HFFc6 (cell line): ENCODE measurements around the gene ADH7. TPM values are rescaled to one million over a fixed set of nuclear protein-coding genes. Genes with fewer than 3 reads are reported as not detected.
"Not testable (repeated sequence)": the region's sequence is repeated elsewhere in the genome, so short reads cannot be mapped to it uniquely, and the experiment has no call there.

ENCODE experiments used
- DNase-seq: peaks from one replicate; pipeline ENCODE4 v3.0.0-alpha.2; 2018
- H3K27ac Mint-ChIP-seq: 2 replicates; pipeline ENCODE4 v1.8.0; 2020; ENCODE audit warnings: mild to moderate bottlenecking, mixed read lengths
- H3K27me3 Mint-ChIP-seq: 2 replicates; pipeline ENCODE4 v1.8.0; 2021; ENCODE audit warnings: mild to moderate bottlenecking, moderate library complexity, mixed read lengths; ENCODE audit not compliant: insufficient read depth
- H3K36me3 Mint-ChIP-seq: 2 replicates; pipeline ENCODE4 v1.8.0; 2021; ENCODE audit warnings: low read depth, mixed read lengths
- H3K4me1 Mint-ChIP-seq: 2 replicates; pipeline ENCODE4 v1.8.0; 2020; ENCODE audit warnings: low read depth, mixed read lengths
- H3K4me3 Mint-ChIP-seq: 2 replicates; pipeline ENCODE4 v1.8.0; 2020; ENCODE audit warnings: mild to moderate bottlenecking, moderate library complexity, mixed read lengths
- H3K9me3 Mint-ChIP-seq: 2 replicates; pipeline ENCODE4 v1.8.0; 2020; ENCODE audit warnings: mild to moderate bottlenecking, mixed read lengths
- total RNA-seq, 6 experiments: library from RNA; stranded (reverse); fragmentation: NEBNext Ultra II Directional; extraction: Animal tissue kit (Norgen Biotek cat#: 25700); gene quantifications; 2 replicates in 1 of 6; 3 replicates in 5 of 6; pipeline ENCODE4 v1.2.3, GENCODE V29; 2021
- TF ChIP-seq, protein P1 (sequence below): fragments of 200-600 bp; sonication (generic); IDR thresholded peaks from 2 replicates; pipeline ENCODE4 v1.5.0; 2021; ENCODE audit warnings: antibody characterized with exemption, mild to moderate bottlenecking

Gene ADH7
- total RNA-seq, 6 experiments from 2014 or later: not detected

DNA sequence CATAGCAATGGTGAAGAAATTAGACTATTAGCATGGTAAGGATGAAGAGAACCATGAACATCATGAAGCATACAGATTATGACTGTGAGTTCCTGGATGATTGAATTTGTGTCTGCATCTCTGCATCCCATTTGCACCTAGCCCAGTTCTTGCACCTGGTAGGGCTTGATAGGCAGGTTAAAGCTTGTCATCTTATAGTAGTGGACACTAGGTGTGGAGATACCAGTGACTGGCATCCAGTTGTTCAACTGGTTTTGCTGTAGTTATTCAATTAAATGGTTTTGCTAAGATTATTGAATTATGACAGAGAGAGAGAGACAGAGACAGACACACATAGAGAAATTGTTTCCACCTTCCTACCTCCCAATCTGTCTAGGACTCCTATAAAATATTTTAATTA, 5.0 kb downstream of the ADH7 start:
- Mint-ChIP-seq H3K36me3 (no peaks in the 10 kb centered on the region), H3K27ac (no peak overlapping the region), H3K9me3 (no peaks in the 10 kb centered on the region), H3K4me3 (no peak overlapping the region), H3K4me1 (no peaks in the 10 kb centered on the region), H3K27me3 (peaks cover 2% of the 10 kb centered on the region; the same call in 1 of the 2 replicates)
- TF ChIP-seq, protein P1, sequence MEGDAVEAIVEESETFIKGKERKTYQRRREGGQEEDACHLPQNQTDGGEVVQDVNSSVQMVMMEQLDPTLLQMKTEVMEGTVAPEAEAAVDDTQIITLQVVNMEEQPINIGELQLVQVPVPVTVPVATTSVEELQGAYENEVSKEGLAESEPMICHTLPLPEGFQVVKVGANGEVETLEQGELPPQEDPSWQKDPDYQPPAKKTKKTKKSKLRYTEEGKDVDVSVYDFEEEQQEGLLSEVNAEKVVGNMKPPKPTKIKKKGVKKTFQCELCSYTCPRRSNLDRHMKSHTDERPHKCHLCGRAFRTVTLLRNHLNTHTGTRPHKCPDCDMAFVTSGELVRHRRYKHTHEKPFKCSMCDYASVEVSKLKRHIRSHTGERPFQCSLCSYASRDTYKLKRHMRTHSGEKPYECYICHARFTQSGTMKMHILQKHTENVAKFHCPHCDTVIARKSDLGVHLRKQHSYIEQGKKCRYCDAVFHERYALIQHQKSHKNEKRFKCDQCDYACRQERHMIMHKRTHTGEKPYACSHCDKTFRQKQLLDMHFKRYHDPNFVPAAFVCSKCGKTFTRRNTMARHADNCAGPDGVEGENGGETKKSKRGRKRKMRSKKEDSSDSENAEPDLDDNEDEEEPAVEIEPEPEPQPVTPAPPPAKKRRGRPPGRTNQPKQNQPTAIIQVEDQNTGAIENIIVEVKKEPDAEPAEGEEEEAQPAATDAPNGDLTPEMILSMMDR: no peak
- DNase-seq: no peak

DNA sequence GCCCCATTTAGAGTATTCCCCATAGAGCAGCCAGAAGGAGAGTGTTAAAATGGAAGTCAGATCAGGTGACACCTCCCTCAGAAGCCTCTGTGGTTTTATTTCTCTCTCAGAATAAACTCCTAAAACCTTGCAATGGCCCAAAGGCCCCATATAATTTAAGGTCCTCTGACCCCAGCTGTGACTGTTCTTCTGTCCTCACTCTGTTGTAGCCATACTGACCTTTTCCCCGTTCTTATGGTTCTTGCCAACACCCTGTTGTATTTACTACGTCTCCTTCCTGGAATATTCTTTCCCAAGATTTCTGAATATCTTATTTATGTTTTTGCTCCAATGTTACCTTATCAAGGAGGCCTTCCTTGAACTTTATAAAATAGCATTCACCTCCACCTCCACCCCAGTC, 18.0 kb downstream of the ADH7 start:
- Mint-ChIP-seq H3K27ac (no peak overlapping the region), H3K36me3 (no peaks in the 10 kb centered on the region), H3K27me3 (peaks cover 4% of the 10 kb centered on the region; the same call in 1 of the 2 replicates), H3K4me3 (no peak overlapping the region), H3K4me1 (no peaks in the 10 kb centered on the region), H3K9me3 (no peaks in the 10 kb centered on the region; the same call in 1 of the 2 replicates)
- no peak for DNase-seq
- TF ChIP-seq, protein P1: no peak

DNA sequence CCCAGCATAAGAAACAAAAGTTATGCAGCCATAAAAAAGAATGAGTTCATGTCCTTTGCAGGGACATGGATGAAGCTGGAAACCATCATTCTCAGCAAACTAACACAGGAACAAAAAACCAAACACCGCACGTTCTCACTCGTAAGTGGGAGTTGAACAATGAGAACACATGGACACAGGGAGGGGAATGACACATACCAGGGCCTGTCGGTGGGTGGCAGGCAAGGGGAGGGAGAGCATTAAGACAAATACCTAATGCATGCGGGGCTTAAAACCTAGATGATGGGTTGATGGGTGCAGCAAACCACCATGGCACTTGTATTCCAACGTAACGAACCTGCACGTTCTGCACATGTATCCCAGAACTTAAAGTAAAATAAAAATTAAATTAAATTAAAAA, 19.4 kb downstream of the ADH7 start:
- not testable (repeated sequence) for H3K4me3 Mint-ChIP-seq, H3K27ac Mint-ChIP-seq, H3K9me3 Mint-ChIP-seq, H3K36me3 Mint-ChIP-seq, DNase-seq, H3K4me1 Mint-ChIP-seq, H3K27me3 Mint-ChIP-seq

DNA sequence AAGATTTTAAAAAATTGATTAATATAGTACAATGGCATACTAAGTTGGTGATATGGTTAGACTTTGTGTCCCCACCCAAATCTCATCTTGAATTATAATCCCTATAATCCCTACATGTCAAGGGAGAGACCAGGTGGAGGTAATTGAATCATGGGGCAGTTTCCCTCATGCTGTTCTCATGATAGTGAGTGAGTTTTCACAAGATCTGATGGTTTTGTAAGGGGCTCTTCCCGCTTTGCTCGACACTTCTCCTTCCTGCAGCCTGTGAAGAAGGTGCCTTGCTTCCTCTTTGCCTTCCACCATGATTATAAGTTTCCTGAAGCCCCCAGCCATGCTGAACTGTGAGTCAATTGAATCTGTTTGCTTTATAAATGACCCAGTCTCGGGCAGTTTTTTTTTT, 20.2 kb downstream of the ADH7 start:
- not testable (repeated sequence) for H3K4me3 Mint-ChIP-seq, H3K27ac Mint-ChIP-seq, H3K4me1 Mint-ChIP-seq, H3K9me3 Mint-ChIP-seq, H3K27me3 Mint-ChIP-seq, DNase-seq, H3K36me3 Mint-ChIP-seq

DNA sequence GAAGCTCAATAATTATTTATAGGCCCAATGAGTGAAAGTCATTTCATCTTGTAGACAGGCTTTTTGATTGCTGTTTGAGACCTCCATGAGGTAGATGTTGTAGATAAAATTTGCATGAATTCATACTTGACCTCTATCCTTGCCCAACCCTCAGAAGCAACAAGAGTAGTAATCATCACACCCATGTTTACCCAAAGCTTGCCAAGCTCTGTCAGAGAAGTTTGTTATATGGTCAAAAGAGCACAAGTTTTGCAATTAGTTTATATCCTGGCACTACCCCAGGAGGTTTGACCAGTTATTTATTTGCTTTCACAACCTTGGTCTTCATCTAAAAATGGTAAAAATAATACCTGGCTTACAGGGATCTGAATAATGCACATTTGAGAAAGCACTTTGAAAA, 20.7 kb downstream of the ADH7 start:
- Mint-ChIP-seq H3K27ac (no peak overlapping the region), H3K4me1 (no peaks in the 10 kb centered on the region), H3K4me3 (no peak overlapping the region), H3K36me3 (no peaks in the 10 kb centered on the region), H3K9me3 (no peaks in the 10 kb centered on the region), H3K27me3 (peaks cover 1% of the 10 kb centered on the region; the same call in 1 of the 2 replicates)
- DNase-seq: no peak
- TF ChIP-seq, protein P1: no peak

DNA sequence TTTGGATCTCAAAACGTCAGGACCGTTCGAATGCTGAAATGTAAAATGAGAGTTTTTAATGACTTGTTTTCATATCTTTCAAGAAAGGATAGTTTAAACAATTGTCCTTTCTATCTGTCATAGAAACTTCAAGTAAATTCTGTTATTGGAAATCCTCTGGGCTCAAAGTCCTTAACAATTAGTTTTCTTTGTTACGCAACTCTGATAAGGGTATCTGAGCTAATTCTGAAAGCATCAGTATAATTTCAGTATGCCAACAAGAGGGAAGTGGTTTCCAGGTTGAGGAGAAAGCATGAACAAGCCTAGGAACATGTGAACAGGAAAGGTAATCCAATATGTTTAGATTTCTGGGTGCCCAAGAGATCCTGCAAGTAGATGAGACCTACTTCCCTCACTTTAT, 22.0 kb downstream of the ADH7 start:
- H3K9me3 Mint-ChIP-seq: no peaks in the 10 kb centered on the region
- no peaks in the 10 kb centered on the region for H3K36me3 Mint-ChIP-seq
- no peaks in the 10 kb centered on the region for H3K4me1 Mint-ChIP-seq
- no peak for DNase-seq
- no peak overlapping the region for H3K4me3 Mint-ChIP-seq
- TF ChIP-seq, protein P1: no peak
- no peaks in the 10 kb centered on the region for H3K27me3 Mint-ChIP-seq
- H3K27ac Mint-ChIP-seq: no peak overlapping the region

DNA sequence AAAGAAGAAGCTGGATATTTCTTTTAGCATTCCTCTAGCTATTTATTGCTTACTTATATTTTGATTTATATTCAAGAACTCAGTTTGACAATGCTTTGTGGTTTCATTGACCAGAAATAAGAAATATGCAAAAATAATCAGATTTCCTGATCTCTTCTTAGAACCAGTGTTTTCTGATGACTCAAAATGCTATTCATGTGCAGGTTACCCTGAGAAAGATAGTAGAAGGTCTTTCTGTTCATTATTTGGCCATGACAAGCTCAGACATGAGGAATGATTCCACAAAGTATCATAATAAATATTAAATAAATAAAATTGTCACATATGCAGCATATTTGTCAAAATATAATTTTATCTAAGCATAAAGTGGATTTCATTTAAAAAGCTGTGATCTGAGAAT, 24.1 kb downstream of the ADH7 start:
- DNase-seq: no peak
- no peaks in the 10 kb centered on the region for H3K9me3 Mint-ChIP-seq

More for the DNA sequence above, 24.1 kb downstream of the ADH7 start:
- no peaks in the 10 kb centered on the region for H3K36me3 Mint-ChIP-seq
- no peak overlapping the region for H3K4me3 Mint-ChIP-seq
- no peaks in the 10 kb centered on the region for H3K4me1 Mint-ChIP-seq
- H3K27ac Mint-ChIP-seq: no peak overlapping the region
- TF ChIP-seq, protein P1: no peak
- peaks cover 4% of the 10 kb centered on the region; the same call in 1 of the 2 replicates for H3K27me3 Mint-ChIP-seq
